Measurements from ENCODE around the gene COL12A1. TPM values are rescaled to one million over a fixed set of nuclear protein-coding genes. Genes with fewer than 3 reads are reported as not detected.

COL12A1 gene
- total RNA-seq, 3 donors from 2014 or later (not counting 1 experiment from before 2014, with no cell fraction given), result 0.25 TPM; not detected in 2

DNA sequence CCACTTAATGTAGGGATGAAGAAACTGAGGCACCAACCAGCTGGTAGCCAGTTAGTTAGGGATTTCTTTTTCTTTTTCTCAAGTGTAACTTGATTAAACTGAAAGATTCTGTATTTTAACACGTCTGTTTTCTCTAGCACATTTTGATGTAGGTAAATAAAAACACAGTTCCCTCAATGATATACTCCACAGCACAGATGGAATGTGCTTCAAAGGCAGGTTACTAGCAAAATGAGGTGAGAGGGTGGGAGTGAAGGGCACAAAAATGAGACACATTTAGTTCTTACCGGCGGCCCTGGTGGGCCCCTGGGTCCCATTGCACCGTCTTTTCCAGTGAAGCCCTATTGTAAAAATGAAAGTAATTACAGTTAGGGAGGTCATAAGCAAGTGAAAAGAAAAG is 108.9 kb downstream of the COL12A1 start:
- no peak for DNase-seq
- 86% methylated on average over 3 of the region's 4 CpGs for WGBS (ENCODE audit: insufficient coverage)
- Mint-ChIP-seq H3K4me3 (no peak overlapping the region), H3K27ac (no peak overlapping the region), H3K27me3 (ENCODE audit: low read depth in 2 of 2) (no peaks in the 10 kb centered on the region), H3K36me3 (no peaks in the 10 kb centered on the region), H3K9me3 (peaks cover 2 to 3% of the 10 kb centered on the region in 2 donors), H3K4me1 (no peaks in the 10 kb centered on the region)
- no peak for ATAC-seq
- Histone ChIP-seq H3K9me3 (ENCODE audit: control insufficient read depth, insufficient read depth, low read length) (no peaks in the 10 kb centered on the region), H3K36me3 (ENCODE audit: control insufficient read depth, insufficient read depth, low read length) (no peaks in the 10 kb centered on the region), H3K27me3 (ENCODE audit: control insufficient read depth, insufficient read depth, low read length) (no peaks in the 10 kb centered on the region), H3K27ac (ENCODE audit: low read length) (no peak overlapping the region), H3K4me3 (ENCODE audit: low read length) (no peak overlapping the region), H3K4me1 (ENCODE audit: control insufficient read depth, insufficient read depth, low read length) (no peaks in the 10 kb centered on the region)
- intact Hi-C loops (cut with micrococcal nuclease), result no loop called here
- TF ChIP-seq, protein P1, sequence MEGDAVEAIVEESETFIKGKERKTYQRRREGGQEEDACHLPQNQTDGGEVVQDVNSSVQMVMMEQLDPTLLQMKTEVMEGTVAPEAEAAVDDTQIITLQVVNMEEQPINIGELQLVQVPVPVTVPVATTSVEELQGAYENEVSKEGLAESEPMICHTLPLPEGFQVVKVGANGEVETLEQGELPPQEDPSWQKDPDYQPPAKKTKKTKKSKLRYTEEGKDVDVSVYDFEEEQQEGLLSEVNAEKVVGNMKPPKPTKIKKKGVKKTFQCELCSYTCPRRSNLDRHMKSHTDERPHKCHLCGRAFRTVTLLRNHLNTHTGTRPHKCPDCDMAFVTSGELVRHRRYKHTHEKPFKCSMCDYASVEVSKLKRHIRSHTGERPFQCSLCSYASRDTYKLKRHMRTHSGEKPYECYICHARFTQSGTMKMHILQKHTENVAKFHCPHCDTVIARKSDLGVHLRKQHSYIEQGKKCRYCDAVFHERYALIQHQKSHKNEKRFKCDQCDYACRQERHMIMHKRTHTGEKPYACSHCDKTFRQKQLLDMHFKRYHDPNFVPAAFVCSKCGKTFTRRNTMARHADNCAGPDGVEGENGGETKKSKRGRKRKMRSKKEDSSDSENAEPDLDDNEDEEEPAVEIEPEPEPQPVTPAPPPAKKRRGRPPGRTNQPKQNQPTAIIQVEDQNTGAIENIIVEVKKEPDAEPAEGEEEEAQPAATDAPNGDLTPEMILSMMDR (IDR thresholded peaks at IDR 0.05), result no peak

GRCh38 chr6:75094614-75095200 is 111.1 kb downstream of the COL12A1 start:
- Mint-ChIP-seq H3K4me3 (no peak overlapping the region), H3K4me1 (no peaks in the 10 kb centered on the region), H3K27ac (no peak overlapping the region), H3K36me3 (no peaks in the 10 kb centered on the region), H3K9me3 (peaks cover 0 to under 1% of the 10 kb centered on the region in 2 donors), H3K27me3 (ENCODE audit: low read depth in 2 of 2) (no peaks in the 10 kb centered on the region)
- Histone ChIP-seq H3K4me1 (ENCODE audit: control insufficient read depth, insufficient read depth, low read length) (no peaks in the 10 kb centered on the region), H3K27ac (ENCODE audit: low read length) (no peak overlapping the region), H3K27me3 (ENCODE audit: control insufficient read depth, insufficient read depth, low read length) (no peaks in the 10 kb centered on the region), H3K9me3 (ENCODE audit: control insufficient read depth, insufficient read depth, low read length) (no peaks in the 10 kb centered on the region), H3K4me3 (ENCODE audit: low read length) (no peak overlapping the region), H3K36me3 (ENCODE audit: control insufficient read depth, insufficient read depth, low read length) (no peaks in the 10 kb centered on the region)
- ATAC-seq (no peak), DNase-seq (no peak)
- TF ChIP-seq, protein P1 (IDR thresholded peaks at IDR 0.05), result no peak
- 86% methylated on average over 5 of the region's 5 CpGs for WGBS (ENCODE audit: insufficient coverage)
- intact Hi-C loops (cut with micrococcal nuclease), result no loop called here

DNA sequence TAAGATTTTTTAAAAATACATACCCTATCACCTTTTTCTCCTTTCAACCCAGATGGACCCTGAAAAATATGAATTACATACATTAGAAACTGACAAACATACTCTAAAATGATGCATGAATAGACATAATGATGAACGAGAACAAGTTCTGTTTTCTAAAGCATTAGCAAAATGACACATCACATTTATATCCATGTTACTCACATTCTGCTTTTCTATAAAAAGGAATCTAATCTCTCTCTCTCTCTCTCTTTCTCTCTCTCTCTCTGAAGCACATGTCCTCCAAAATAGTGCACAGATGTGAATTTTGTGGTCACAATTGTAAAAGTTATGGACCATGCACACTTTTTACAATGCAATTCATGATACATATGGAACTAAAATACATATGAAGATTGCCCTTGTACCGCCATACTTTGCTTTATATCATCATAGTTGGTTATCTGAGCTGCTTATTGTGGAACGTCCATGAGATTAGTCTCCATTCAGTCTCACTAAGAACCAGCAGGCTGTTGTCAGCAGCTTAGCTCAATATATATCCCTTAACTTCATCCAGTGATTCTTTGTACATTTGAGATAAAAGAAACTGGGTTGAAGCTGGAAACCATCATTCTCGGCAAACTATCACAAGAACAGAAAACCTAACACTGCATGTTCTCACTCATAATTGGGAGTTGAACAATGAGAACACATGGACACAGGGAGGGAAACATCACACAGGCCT is 114.2 kb downstream of the COL12A1 start:
- H3K4me1 ChIP-seq (ENCODE audit: control insufficient read depth, insufficient read depth, low read length), result no peaks in the 10 kb centered on the region
- H3K27ac Mint-ChIP-seq, result no peak overlapping the region
- H3K27me3 Mint-ChIP-seq (ENCODE audit: low read depth in 2 of 2), result no peaks in the 10 kb centered on the region
- H3K36me3 ChIP-seq (ENCODE audit: control insufficient read depth, insufficient read depth, low read length), result no peaks in the 10 kb centered on the region
- no peaks in the 10 kb centered on the region for H3K27me3 ChIP-seq (ENCODE audit: control insufficient read depth, insufficient read depth, low read length)
- no peaks in the 10 kb centered on the region for H3K9me3 ChIP-seq (ENCODE audit: control insufficient read depth, insufficient read depth, low read length)
- no peak for DNase-seq
- no peaks in the 10 kb centered on the region for H3K36me3 Mint-ChIP-seq
- H3K27ac ChIP-seq (ENCODE audit: low read length), result no peak overlapping the region
- intact Hi-C loops (cut with micrococcal nuclease), result no loop called here
- no peaks in the 10 kb centered on the region for H3K4me1 Mint-ChIP-seq
- no peak for ATAC-seq
- TF ChIP-seq, protein P1 (IDR thresholded peaks at IDR 0.05), result no peak
- no peak overlapping the region for H3K4me3 ChIP-seq (ENCODE audit: low read length)
- peaks cover 0 to 2% of the 10 kb centered on the region in 2 donors for H3K9me3 Mint-ChIP-seq
- 76% methylated on average over 3 of the region's 4 CpGs for WGBS (ENCODE audit: insufficient coverage)
- no peak overlapping the region for H3K4me3 Mint-ChIP-seq
